Uterus (tissue), 4 donors: ENCODE results near the gene CC2D1A. TPM values are rescaled to one million over a fixed set of nuclear protein-coding genes. Genes with fewer than 3 reads are reported as not detected.

Source experiments
- DNase-seq, 2 donors: peaks; one replicate each; pipeline ENCODE4 v3.0.0-alpha.2; 2019 to 2020
- H3K27ac ChIP-seq, 2 donors: fragments of 200-600 bp; sonication (generic); 1 replicate in 1 of 2; 2 replicates in 1 of 2; pipeline ENCODE4 v1.5.1; 2016 to 2018
- H3K27me3 ChIP-seq, 2 donors: fragments of 200-600 bp; sonication (generic); one replicate each; pipeline ENCODE4 v1.5.1; 2018 to 2019; ENCODE audit warnings: control low read depth in 1 of 2
- H3K36me3 ChIP-seq, 2 donors: fragments of 200-600 bp; sonication (generic); one replicate each; pipeline ENCODE4 v1.5.1; 2019; ENCODE audit warnings: control low read depth in 1 of 2
- H3K4me1 ChIP-seq, 2 donors: fragments of 200-600 bp; sonication (generic); one replicate each; pipeline ENCODE4 v1.5.1; 2018 to 2019; ENCODE audit warnings: control low read depth in 1 of 2
- H3K4me3 ChIP-seq, 2 donors: fragments of 200-600 bp; sonication (generic); 1 replicate in 1 of 2; 2 replicates in 1 of 2; pipeline ENCODE4 v1.5.1; 2018 to 2019; ENCODE audit warnings: mild to moderate bottlenecking in 1 of 2
- H3K9me3 ChIP-seq, 2 donors: fragments of 200-600 bp; sonication (generic); one replicate each; pipeline ENCODE4 v1.5.1; 2019; ENCODE audit warnings: control low read depth in 1 of 2
- CTCF ChIP-seq, 4 experiments: fragments of 200-600 bp in 2 of 4; fragments of 450-650 bp in 2 of 4; sonication (generic) in 2 of 4; IDR thresholded peaks; one replicate each; pipeline ENCODE4 v1.5.1; 2016 to 2019; ENCODE audit warnings: antibody characterized with exemption in 4 of 4, mild to moderate bottlenecking in 2 of 4, moderate library complexity in 1 of 4
- POLR2A ChIP-seq, 2 donors: fragments of 450-650 bp; IDR thresholded peaks; one replicate each; pipeline ENCODE4 v1.6.1; 2016; ENCODE audit warnings: antibody characterized with exemption in 2 of 2, mild to moderate bottlenecking in 1 of 2, moderate library complexity in 1 of 2
- intact Hi-C: fragments of 100-400 bp; cut with DNase I; formaldehyde crosslinking; loops from one replicate; pipeline ENCODE4 v1.15.1; 2023; ENCODE audit warnings: low total_unique reads
- total RNA-seq, 4 donors: library from RNA; depleted of rRNA in 3 of 4; stranded (reverse); fragments of >200 nt in 3 of 4; gene quantifications; one replicate each; pipeline versions ENCODE4 v1.1.0 to v1.2.4, GENCODE V29; 2014 to 2023
- donor health status: DM: yes; HTN: yes; CAD: no.

CC2D1A gene
- total RNA-seq, 4 donors from 2014 or later = 3.2 to 44.4 (median 13.2) TPM

- Histone ChIP-seq H3K4me1 (peaks cover 0 to 9% of the 10 kb centered on the region in 2 donors), H3K36me3 (no peaks in the 10 kb centered on the region), H3K9me3 (no peaks in the 10 kb centered on the region), H3K27me3 (no peaks in the 10 kb centered on the region), H3K4me3 (peak overlapping the region; percentile 24 to 26), H3K27ac (peak overlapping the region; percentile 44 to 49)
- TF ChIP-seq CTCF (IDR thresholded peaks at IDR 0.05) (no peak), POLR2A (IDR thresholded peaks at IDR 0.05) (no peak)
- intact Hi-C loops = no loop called here
- peak; percentile 64 to 76 for DNase-seq
Observed at GRCh38 chr19:13962699-13963602, 57.0 kb downstream of the CC2D1A start.

GRCh38 chr19:13963603-13964105 lies 57.7 kb downstream of the CC2D1A start:
- peak in 1 of 2 donors; percentile 18 for DNase-seq
- Histone ChIP-seq H3K4me1 (peaks cover 0 to 9% of the 10 kb centered on the region in 2 donors), H3K9me3 (no peaks in the 10 kb centered on the region), H3K4me3 (peak overlapping the region in 1 of 2 donors; percentile 26), H3K27me3 (no peaks in the 10 kb centered on the region), H3K27ac (no peak overlapping the region), H3K36me3 (no peaks in the 10 kb centered on the region)
- intact Hi-C loops = no loop called here
- TF ChIP-seq CTCF (IDR thresholded peaks at IDR 0.05) (no peak), POLR2A (IDR thresholded peaks at IDR 0.05) (no peak)

GRCh38 chr19:13964776-13965175 lies 58.8 kb downstream of the CC2D1A start:
- Histone ChIP-seq H3K36me3 (no peaks in the 10 kb centered on the region), H3K4me1 (peaks cover 0 to 9% of the 10 kb centered on the region in 2 donors), H3K27me3 (no peaks in the 10 kb centered on the region), H3K9me3 (no peaks in the 10 kb centered on the region), H3K4me3 (no peak overlapping the region), H3K27ac (no peak overlapping the region)
- TF ChIP-seq CTCF (IDR thresholded peaks at IDR 0.05) (no peak), POLR2A (IDR thresholded peaks at IDR 0.05) (no peak)
- intact Hi-C loops = no loop called here
- no peak for DNase-seq

- H3K27ac ChIP-seq = no peak overlapping the region
- no peaks in the 10 kb centered on the region for H3K9me3 ChIP-seq
- DNase-seq = no peak
- no peaks in the 10 kb centered on the region for H3K36me3 ChIP-seq
- intact Hi-C loops = no loop called here
- no peak overlapping the region for H3K4me3 ChIP-seq
- H3K4me1 ChIP-seq = peaks cover 0 to 9% of the 10 kb centered on the region in 2 donors
- no peaks in the 10 kb centered on the region for H3K27me3 ChIP-seq
- TF ChIP-seq CTCF (IDR thresholded peaks at IDR 0.05) (no peak), POLR2A (IDR thresholded peaks at IDR 0.05) (no peak)
Observed at GRCh38 chr19:13965377-13965896, 59.4 kb downstream of the CC2D1A start.
